GM21381 (cell line): ENCODE measurements around the gene IFNLR1.

Experiments used
- ATAC-seq: cut with Tn5 transposase; IDR thresholded peaks from one replicate; pipeline ENCODE4 v1.9.1; 2021; ENCODE audit warnings: mild to moderate bottlenecking, moderate library complexity; ENCODE audit not compliant: unreplicated experiment

The IFNLR1 gene

GRCh38 chr1:24109686-24110475 is 77.2 kb downstream of the IFNLR1 start:
- no peak for ATAC-seq

GRCh38 chr1:24109166-24109483 is 78.0 kb downstream of the IFNLR1 start:
- no peak for ATAC-seq

- no peak for ATAC-seq
These were observed 78.5 kb downstream of the IFNLR1 start for GRCh38 chr1:24108334-24109165.

GRCh38 chr1:24107462-24108138 is 79.5 kb downstream of the IFNLR1 start:
- no peak for ATAC-seq

GRCh38 chr1:24105368-24106160 is 81.5 kb downstream of the IFNLR1 start:
- ATAC-seq: no peak

GRCh38 chr1:24104854-24105253 is 82.2 kb downstream of the IFNLR1 start:
- no peak for ATAC-seq
